Measurements from ENCODE around the gene GABRR3. TPM values are rescaled to one million over a fixed set of nuclear protein-coding genes. Genes with fewer than 3 reads are reported as not detected.

GABRR3 gene
- total RNA-seq, 1 donor: not detected

DNA sequence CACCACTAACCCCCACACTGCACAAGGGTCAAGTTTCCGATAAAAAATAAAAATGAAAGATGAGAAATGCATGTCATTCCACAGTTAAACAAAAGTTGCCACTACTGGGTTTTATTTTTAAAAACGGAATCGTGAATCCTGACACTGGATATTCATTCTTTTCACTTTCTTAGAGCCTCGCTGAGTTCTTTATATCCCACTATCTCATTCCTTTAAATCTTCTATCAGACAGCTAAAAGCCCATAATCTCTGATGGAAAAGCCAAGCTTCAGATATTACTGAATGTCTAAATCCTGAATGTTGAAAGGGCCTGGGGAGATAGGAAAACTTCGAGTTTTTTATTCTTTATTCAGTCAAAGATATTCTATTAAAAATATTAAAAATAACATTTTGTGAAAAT is 74.6 kb downstream of the GABRR3 start:
- H3K4me3 ChIP-seq (ENCODE audit: low read depth, low read length): no peak overlapping the region
- TF ChIP-seq, protein P1, sequence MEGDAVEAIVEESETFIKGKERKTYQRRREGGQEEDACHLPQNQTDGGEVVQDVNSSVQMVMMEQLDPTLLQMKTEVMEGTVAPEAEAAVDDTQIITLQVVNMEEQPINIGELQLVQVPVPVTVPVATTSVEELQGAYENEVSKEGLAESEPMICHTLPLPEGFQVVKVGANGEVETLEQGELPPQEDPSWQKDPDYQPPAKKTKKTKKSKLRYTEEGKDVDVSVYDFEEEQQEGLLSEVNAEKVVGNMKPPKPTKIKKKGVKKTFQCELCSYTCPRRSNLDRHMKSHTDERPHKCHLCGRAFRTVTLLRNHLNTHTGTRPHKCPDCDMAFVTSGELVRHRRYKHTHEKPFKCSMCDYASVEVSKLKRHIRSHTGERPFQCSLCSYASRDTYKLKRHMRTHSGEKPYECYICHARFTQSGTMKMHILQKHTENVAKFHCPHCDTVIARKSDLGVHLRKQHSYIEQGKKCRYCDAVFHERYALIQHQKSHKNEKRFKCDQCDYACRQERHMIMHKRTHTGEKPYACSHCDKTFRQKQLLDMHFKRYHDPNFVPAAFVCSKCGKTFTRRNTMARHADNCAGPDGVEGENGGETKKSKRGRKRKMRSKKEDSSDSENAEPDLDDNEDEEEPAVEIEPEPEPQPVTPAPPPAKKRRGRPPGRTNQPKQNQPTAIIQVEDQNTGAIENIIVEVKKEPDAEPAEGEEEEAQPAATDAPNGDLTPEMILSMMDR (IDR thresholded peaks at IDR 0.05; ENCODE audit: insufficient read depth, low read depth, low read length): no peak
- no peak for DNase-seq (ENCODE audit: low read depth)

DNA sequence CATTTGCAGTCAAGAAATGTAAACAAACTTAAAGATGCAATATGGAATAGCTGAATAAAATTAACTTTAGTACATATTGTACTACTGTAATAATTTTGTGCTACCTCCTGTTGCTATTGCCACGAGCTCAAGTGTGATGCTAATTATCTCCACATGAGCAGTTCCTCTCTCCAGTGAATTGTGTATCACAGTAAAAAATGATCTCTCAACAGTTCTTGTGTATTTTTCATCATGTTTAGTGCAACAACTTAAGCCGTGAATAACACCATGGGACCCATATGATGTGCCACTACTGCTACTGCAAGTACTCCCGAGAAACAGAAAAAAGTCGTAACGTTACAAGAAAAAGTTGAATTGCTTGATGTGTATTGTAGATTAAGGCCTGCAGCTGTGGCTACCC is 75.2 kb downstream of the GABRR3 start:
- H3K4me3 ChIP-seq (ENCODE audit: low read depth, low read length): no peak overlapping the region
- DNase-seq (ENCODE audit: low read depth): no peak
- TF ChIP-seq, protein P1 (IDR thresholded peaks at IDR 0.05; ENCODE audit: insufficient read depth, low read depth, low read length): no peak

DNA sequence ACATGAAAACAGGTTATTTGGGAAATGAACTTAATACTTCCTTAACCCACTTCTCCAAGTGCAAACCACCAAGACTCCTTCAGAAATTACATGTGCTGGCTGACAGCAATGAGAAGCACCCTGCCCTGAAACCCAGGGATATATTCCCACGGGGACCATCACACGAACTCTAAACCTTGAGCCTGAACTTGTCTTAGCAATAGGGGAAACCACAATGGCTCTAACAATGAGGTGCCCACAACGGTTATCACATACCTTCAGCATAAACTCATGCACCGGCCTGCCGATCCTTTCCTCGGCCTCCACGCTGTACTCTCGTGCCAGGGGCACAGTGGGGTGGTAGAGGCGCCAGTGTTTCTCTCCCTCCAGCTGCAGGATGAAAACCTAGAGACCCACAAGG is 76.3 kb downstream of the GABRR3 start:
- DNase-seq (ENCODE audit: low read depth): no peak
- no peak overlapping the region for H3K4me3 ChIP-seq (ENCODE audit: low read depth, low read length)
- TF ChIP-seq, protein P1 (IDR thresholded peaks at IDR 0.05; ENCODE audit: insufficient read depth, low read depth, low read length): no peak

DNA sequence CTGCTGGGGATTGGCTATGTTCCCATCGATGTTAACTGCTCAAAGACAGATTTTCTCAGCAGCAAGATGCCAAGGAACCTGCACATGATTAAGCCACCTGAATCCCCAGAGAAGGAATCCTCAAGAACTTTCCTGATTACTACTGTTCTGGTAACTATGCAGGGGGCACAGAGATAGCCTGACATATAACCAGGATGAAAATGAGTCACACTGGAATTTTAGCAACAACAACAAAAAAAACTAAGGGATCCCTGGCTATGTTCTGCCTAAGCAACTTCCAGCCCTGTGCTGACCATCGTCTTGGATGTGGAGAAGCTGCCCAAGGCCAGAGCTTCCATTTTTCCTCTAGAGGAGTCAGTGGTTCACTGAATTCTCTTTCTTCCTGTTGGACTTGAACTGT is 76.7 kb downstream of the GABRR3 start:
- TF ChIP-seq, protein P1 (IDR thresholded peaks at IDR 0.05; ENCODE audit: insufficient read depth, low read depth, low read length): no peak
- DNase-seq (ENCODE audit: low read depth): peak; percentile 44
- H3K4me3 ChIP-seq (ENCODE audit: low read depth, low read length): no peak overlapping the region

DNA sequence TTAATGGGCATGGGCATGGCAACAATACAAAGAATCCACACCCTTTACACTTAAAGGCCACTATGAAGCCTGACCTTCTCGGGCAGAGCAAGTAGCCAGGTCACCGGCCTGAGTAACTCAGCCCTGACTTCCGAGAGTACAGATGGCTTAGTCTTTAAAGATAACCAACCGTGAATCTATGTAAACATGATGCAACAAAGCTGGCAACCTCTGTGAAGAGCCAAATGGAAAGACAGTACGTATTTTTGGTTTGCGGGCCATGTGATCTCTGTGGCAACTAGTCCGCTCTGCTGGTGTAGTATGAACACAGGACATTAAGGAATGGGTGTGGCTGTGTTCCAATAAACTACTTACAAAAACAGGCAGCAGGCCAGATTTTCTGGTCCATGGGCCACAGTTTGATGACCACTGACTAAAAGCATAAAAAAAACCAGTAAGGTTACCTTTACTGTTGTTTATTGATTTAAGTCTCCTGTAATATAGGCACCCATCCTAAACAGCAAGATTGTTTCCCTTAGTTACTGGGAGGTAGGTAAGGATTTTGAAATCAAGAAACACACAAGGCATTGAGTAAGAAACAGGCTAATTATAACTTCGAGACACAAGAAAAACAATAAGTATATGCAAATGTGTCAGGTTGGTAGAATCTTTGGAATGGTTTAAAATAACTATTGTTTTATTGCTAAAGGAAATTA is 77.4 kb downstream of the GABRR3 start:
- H3K4me3 ChIP-seq (ENCODE audit: low read depth, low read length): no peak overlapping the region
- DNase-seq (ENCODE audit: low read depth): peak; percentile 95
- TF ChIP-seq, protein P1 (IDR thresholded peaks at IDR 0.05; ENCODE audit: insufficient read depth, low read depth, low read length): no peak

DNA sequence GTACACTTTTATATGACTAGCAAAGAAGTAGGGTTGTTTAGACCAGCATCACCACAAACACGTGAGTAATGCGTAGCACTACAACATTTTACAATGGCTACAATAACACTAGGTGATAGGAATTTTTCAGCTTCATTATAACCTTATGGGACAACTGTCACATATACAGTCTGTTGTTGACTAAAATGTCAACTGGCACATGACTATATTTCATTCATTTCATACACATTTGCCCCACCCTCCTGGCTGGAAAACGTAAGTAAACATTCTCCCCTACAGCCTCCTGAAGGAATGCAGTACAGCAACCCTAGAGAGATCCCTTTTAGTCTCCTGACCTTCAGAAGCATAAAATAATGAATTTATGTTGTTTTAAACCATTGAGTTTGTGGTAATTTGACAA is 79.1 kb downstream of the GABRR3 start:
- no peak overlapping the region for H3K4me3 ChIP-seq (ENCODE audit: low read depth, low read length)
- no peak for DNase-seq (ENCODE audit: low read depth)
- TF ChIP-seq, protein P1 (IDR thresholded peaks at IDR 0.05; ENCODE audit: insufficient read depth, low read depth, low read length): no peak
